C4-2B (cell line): ENCODE measurements around the gene TYRO3.

Experiments used
- CTCF ChIP-seq: fragments of 450-650 bp; conservative IDR thresholded peaks from 2 replicates; pipeline ENCODE4 v1.5.1; 2017; ENCODE audit warnings: mild to moderate bottlenecking
- ZFX ChIP-seq: fragments of 450-650 bp; IDR thresholded peaks from 2 replicates; pipeline ENCODE4 v1.6.1; 2017

GRCh38 chr15:41583795-41584194 is 24.8 kb downstream of the TYRO3 start:
- TF ChIP-seq CTCF, result no peak
- no peak for TF ChIP-seq ZFX
